ENCODE data around the gene DHRS4. TPM values are rescaled to one million over a fixed set of nuclear protein-coding genes. Genes with fewer than 3 reads are reported as not detected.
"Not testable (repeated sequence)": the region's sequence is repeated elsewhere in the genome, so short reads cannot be mapped to it uniquely, and the experiment has no call there.

Gene DHRS4
- total and polyA plus RNA-seq, 2 donors from 2014 or later: 23.4 to 247 TPM

GRCh38 chr14:23951590-23952201, 1.9 kb upstream of the DHRS4 start:
- Histone ChIP-seq H3K27ac (ENCODE audit: low read depth in 2 of 2, low read length in 2 of 2) (peak overlapping the region in 1 of 2 donors; percentile 33), H3K9me3 (ENCODE audit: control insufficient read depth in 2 of 3, insufficient read depth in 1 of 3, low read length in 3 of 3) (no peaks in the 10 kb centered on the region), H3K4me1 (ENCODE audit: control insufficient read depth in 2 of 3, insufficient read depth in 2 of 3, low read depth in 1 of 3, low read length in 3 of 3) (peaks cover 0 to 12% (median 4%) of the 10 kb centered on the region in 3 donors), H3K9ac (ENCODE audit: low read length in 3 of 3) (no peak overlapping the region), H3K27me3 (ENCODE audit: control insufficient read depth, insufficient read depth, low read length) (no peaks in the 10 kb centered on the region), H3K36me3 (ENCODE audit: control insufficient read depth in 2 of 3, insufficient read depth in 3 of 3, low read length in 3 of 3) (no peaks in the 10 kb centered on the region), H3K4me3 (ENCODE audit: low read length in 3 of 3) (peak overlapping the region in 2 of 3 donors; percentile 55 to 96)
- no peak for FAIRE-seq
- peak in 4 of 5 donors; percentile 53 to 83 (median 66) for DNase-seq
- intact Hi-C loops (cut with DNase I): no loop called here
- no peak for TF ChIP-seq CTCF (IDR thresholded peaks at IDR 0.05; ENCODE audit: borderline replicate concordance, extremely low read depth, insufficient read depth)

GRCh38 chr14:23953116-23953463, 480 bp upstream of the DHRS4 start:
- Histone ChIP-seq H3K4me3 (ENCODE audit: low read length in 3 of 3) (peak overlapping the region; percentile 83 to 96 (median 92)), H3K27ac (ENCODE audit: low read depth in 2 of 2, low read length in 2 of 2) (peak overlapping the region; percentile 88 to 91), H3K9ac (ENCODE audit: low read length in 3 of 3) (peak overlapping the region; percentile 33 to 92 (median 43)), H3K4me1 (ENCODE audit: control insufficient read depth in 2 of 3, insufficient read depth in 2 of 3, low read depth in 1 of 3, low read length in 3 of 3) (peaks cover 0 to 12% (median 4%) of the 10 kb centered on the region in 3 donors)
- intact Hi-C loops (cut with DNase I); H3K9me3 ChIP-seq (ENCODE audit: control insufficient read depth in 2 of 3, insufficient read depth in 1 of 3, low read length in 3 of 3); H3K36me3 ChIP-seq (ENCODE audit: control insufficient read depth in 2 of 3, insufficient read depth in 3 of 3, low read length in 3 of 3); DNase-seq; FAIRE-seq; H3K27me3 ChIP-seq (ENCODE audit: control insufficient read depth, insufficient read depth, low read length): not testable (repeated sequence)

- DNase-seq; intact Hi-C loops (cut with DNase I); H3K36me3 ChIP-seq (ENCODE audit: control insufficient read depth in 2 of 3, insufficient read depth in 3 of 3, low read length in 3 of 3); FAIRE-seq; H3K27me3 ChIP-seq (ENCODE audit: control insufficient read depth, insufficient read depth, low read length); H3K9me3 ChIP-seq (ENCODE audit: control insufficient read depth in 2 of 3, insufficient read depth in 1 of 3, low read length in 3 of 3): not testable (repeated sequence)
- peaks cover 0 to 12% (median 4%) of the 10 kb centered on the region in 3 donors for H3K4me1 ChIP-seq (ENCODE audit: control insufficient read depth in 2 of 3, insufficient read depth in 2 of 3, low read depth in 1 of 3, low read length in 3 of 3)
- H3K27ac ChIP-seq (ENCODE audit: low read depth in 2 of 2, low read length in 2 of 2): peak overlapping the region; percentile 88 to 91
- H3K4me3 ChIP-seq (ENCODE audit: low read length in 3 of 3): peak overlapping the region; percentile 83 to 96 (median 92)
- peak overlapping the region; percentile 57 to 92 (median 86) for H3K9ac ChIP-seq (ENCODE audit: low read length in 3 of 3)
These were observed 677 bp downstream of the DHRS4 start for GRCh38 chr14:23954279-23954614.

GRCh38 chr14:23954965-23955364, 1.4 kb downstream of the DHRS4 start:
- DNase-seq: peak in 1 of 5 donors; percentile 72
- H3K9ac ChIP-seq (ENCODE audit: low read length in 3 of 3): peak overlapping the region in 1 of 3 donors; percentile 92
- FAIRE-seq; H3K9me3 ChIP-seq (ENCODE audit: control insufficient read depth in 2 of 3, insufficient read depth in 1 of 3, low read length in 3 of 3); intact Hi-C loops (cut with DNase I); H3K27ac ChIP-seq (ENCODE audit: low read depth in 2 of 2, low read length in 2 of 2); H3K36me3 ChIP-seq (ENCODE audit: control insufficient read depth in 2 of 3, insufficient read depth in 3 of 3, low read length in 3 of 3); H3K27me3 ChIP-seq (ENCODE audit: control insufficient read depth, insufficient read depth, low read length): not testable (repeated sequence)
- peaks cover 0 to 12% (median 4%) of the 10 kb centered on the region in 3 donors for H3K4me1 ChIP-seq (ENCODE audit: control insufficient read depth in 2 of 3, insufficient read depth in 2 of 3, low read depth in 1 of 3, low read length in 3 of 3)
- peak overlapping the region in 1 of 3 donors; percentile 96 for H3K4me3 ChIP-seq (ENCODE audit: low read length in 3 of 3)

GRCh38 chr14:23955811-23956210, 2.2 kb downstream of the DHRS4 start:
- H3K36me3 ChIP-seq (ENCODE audit: control insufficient read depth in 2 of 3, insufficient read depth in 3 of 3, low read length in 3 of 3); H3K27me3 ChIP-seq (ENCODE audit: control insufficient read depth, insufficient read depth, low read length); DNase-seq; H3K9ac ChIP-seq (ENCODE audit: low read length in 3 of 3); H3K9me3 ChIP-seq (ENCODE audit: control insufficient read depth in 2 of 3, insufficient read depth in 1 of 3, low read length in 3 of 3); H3K4me3 ChIP-seq (ENCODE audit: low read length in 3 of 3); intact Hi-C loops (cut with DNase I); H3K27ac ChIP-seq (ENCODE audit: low read depth in 2 of 2, low read length in 2 of 2); FAIRE-seq: not testable (repeated sequence)
- peaks cover 0 to 12% (median 4%) of the 10 kb centered on the region in 3 donors for H3K4me1 ChIP-seq (ENCODE audit: control insufficient read depth in 2 of 3, insufficient read depth in 2 of 3, low read depth in 1 of 3, low read length in 3 of 3)

GRCh38 chr14:23957913-23958569, 4.5 kb downstream of the DHRS4 start:
- H3K9me3 ChIP-seq (ENCODE audit: control insufficient read depth in 2 of 3, insufficient read depth in 1 of 3, low read length in 3 of 3); intact Hi-C loops (cut with DNase I); H3K4me1 ChIP-seq (ENCODE audit: control insufficient read depth in 2 of 3, insufficient read depth in 2 of 3, low read depth in 1 of 3, low read length in 3 of 3); H3K9ac ChIP-seq (ENCODE audit: low read length in 3 of 3); H3K4me3 ChIP-seq (ENCODE audit: low read length in 3 of 3); H3K27me3 ChIP-seq (ENCODE audit: control insufficient read depth, insufficient read depth, low read length); DNase-seq; H3K36me3 ChIP-seq (ENCODE audit: control insufficient read depth in 2 of 3, insufficient read depth in 3 of 3, low read length in 3 of 3); FAIRE-seq; H3K27ac ChIP-seq (ENCODE audit: low read depth in 2 of 2, low read length in 2 of 2): not testable (repeated sequence)

GRCh38 chr14:23960899-23961298, 7.3 kb downstream of the DHRS4 start:
- H3K36me3 ChIP-seq (ENCODE audit: control insufficient read depth in 2 of 3, insufficient read depth in 3 of 3, low read length in 3 of 3); H3K27me3 ChIP-seq (ENCODE audit: control insufficient read depth, insufficient read depth, low read length); FAIRE-seq; intact Hi-C loops (cut with DNase I); H3K9ac ChIP-seq (ENCODE audit: low read length in 3 of 3); DNase-seq; H3K4me1 ChIP-seq (ENCODE audit: control insufficient read depth in 2 of 3, insufficient read depth in 2 of 3, low read depth in 1 of 3, low read length in 3 of 3); H3K9me3 ChIP-seq (ENCODE audit: control insufficient read depth in 2 of 3, insufficient read depth in 1 of 3, low read length in 3 of 3); H3K27ac ChIP-seq (ENCODE audit: low read depth in 2 of 2, low read length in 2 of 2); H3K4me3 ChIP-seq (ENCODE audit: low read length in 3 of 3): not testable (repeated sequence)
